GM21423 (cell line): ENCODE data around the gene NFATC2.

Experiments
- ATAC-seq: cut with Tn5 transposase; IDR thresholded peaks from one replicate; pipeline ENCODE4 v1.9.1; 2021; ENCODE audit warnings: mild to moderate bottlenecking, moderate library complexity; ENCODE audit not compliant: unreplicated experiment

Gene NFATC2

GRCh38 chr20:51522207-51522606, 20.3 kb downstream of the NFATC2 start:
- no peak for ATAC-seq

DNA sequence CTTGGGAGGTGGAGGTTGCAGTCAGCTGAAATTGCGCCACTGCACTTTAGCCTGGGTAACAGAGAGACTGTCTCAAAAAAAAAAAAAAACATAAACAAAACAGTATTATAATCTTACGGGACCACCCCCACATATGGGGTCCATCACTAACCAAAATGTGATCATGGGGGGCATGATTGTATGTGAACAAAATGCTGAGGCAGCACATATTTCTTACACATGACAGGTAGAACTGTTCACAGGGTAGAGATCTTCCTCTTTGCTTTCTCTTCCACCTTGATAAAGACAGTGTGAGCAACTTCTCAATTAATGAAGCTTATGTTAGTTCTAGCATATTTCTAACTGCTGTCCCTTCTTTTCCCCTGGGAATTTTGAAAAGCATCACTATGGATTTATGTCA, 24.7 kb downstream of the NFATC2 start:
- ATAC-seq, result no peak

DNA sequence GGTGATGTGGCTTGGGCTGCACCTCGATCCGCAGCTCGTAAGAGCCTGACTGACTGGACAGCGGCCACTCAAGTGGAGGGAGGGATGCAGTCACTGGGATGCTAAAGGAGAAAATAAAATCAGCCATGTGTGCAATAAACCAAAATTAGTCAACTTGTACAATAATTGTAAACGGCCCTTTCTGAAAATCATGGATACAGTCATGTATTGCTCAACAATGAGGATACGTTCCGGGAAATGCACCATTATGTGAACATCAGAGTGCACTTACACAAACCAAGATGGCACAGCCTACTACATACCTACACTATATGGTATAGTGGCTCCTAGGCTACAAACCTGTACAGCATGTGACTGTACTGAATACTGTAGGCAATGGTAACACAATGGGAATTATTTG, 25.7 kb downstream of the NFATC2 start:
- ATAC-seq, result no peak

GRCh38 chr20:51514836-51515235, 27.7 kb downstream of the NFATC2 start:
- no peak for ATAC-seq

DNA sequence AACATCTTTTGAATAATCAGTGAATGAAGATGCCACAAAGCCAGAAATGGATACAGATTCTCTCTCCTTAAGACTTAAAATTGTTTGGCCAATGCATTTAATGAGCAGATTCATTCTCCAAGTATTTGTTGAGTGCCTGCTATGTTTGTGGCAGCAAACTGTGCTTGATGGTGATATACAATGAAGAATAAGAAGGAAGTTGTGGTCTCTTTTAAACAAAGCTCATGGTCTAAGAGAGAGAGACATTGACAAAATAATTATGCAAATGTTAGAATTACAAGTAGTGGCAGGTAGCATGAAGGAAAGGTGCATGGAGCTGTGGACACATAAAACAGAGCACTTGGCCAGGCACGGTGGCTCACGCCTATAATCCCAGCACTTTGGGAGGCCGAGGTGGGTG, 28.3 kb downstream of the NFATC2 start:
- ATAC-seq, result no peak

DNA sequence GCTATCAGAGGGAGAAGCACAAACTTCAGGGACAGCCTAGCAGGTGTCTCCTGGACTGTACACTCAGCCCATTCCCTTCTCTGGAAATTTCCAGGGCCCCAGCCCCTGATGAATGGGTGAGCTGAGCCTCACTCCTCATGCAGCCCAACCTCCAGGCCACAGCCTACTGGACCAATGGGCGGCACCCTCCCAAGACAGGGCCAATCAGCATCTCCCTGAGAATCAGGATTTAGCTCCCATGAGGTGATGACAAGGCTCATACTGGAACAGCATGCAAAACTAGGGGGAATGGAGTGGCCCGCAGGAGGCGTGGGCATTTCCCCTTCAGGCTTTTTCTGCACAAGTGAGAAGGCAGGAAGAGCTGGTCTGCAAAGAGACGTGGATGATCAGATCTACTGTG, 29.0 kb downstream of the NFATC2 start:
- ATAC-seq, result no peak

GRCh38 chr20:51512645-51513044, 29.9 kb downstream of the NFATC2 start:
- no peak for ATAC-seq

- ATAC-seq, result no peak
Observed at GRCh38 chr20:51511861-51512619, 30.5 kb downstream of the NFATC2 start.

GRCh38 chr20:51510936-51511605, 31.4 kb downstream of the NFATC2 start:
- ATAC-seq, result no peak

DNA sequence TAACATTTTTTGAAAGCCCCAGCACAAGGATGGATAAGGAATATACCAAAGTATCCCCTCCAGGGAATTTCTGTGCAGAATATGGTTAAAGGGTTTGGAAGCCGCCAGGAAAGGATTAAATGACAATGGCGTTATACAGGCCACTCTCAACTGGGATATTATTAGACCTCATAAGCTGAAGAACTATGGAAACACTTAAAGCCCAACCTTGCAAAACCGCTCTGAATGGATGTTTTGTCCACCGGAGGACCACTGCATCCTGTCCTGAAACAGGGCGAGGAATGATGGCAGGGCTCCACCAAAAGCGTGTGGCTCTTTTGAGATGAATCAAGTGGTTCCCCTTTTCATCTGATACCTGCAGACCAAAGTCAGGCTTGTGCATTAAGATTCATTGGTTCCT, 32.4 kb downstream of the NFATC2 start:
- ATAC-seq, result no peak

DNA sequence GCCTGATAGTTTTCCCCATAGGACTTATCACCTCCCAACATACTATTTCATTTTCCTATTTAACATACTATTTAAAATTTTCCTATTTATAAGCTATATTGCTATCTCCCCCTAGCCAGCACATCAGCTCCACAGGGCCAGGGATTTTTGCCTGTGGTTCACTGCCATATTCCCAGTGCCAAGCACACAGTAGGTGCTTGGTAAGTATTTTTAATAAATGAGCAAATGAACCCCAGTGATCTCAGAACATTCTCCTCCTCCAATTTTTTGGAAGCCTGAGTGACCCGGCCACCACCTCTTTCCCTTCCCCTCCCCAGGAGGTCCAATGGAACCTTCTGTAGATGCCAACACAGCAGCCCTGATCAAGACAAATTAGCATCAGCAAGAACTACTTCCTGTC, 33.3 kb downstream of the NFATC2 start:
- no peak for ATAC-seq

GRCh38 chr20:51508780-51509179, 33.7 kb downstream of the NFATC2 start:
- no peak for ATAC-seq

- ATAC-seq, result no peak
Observed at GRCh38 chr20:51508158-51508557, 34.4 kb downstream of the NFATC2 start.

- no peak for ATAC-seq
Observed at GRCh38 chr20:51507216-51508036, 35.1 kb downstream of the NFATC2 start.

DNA sequence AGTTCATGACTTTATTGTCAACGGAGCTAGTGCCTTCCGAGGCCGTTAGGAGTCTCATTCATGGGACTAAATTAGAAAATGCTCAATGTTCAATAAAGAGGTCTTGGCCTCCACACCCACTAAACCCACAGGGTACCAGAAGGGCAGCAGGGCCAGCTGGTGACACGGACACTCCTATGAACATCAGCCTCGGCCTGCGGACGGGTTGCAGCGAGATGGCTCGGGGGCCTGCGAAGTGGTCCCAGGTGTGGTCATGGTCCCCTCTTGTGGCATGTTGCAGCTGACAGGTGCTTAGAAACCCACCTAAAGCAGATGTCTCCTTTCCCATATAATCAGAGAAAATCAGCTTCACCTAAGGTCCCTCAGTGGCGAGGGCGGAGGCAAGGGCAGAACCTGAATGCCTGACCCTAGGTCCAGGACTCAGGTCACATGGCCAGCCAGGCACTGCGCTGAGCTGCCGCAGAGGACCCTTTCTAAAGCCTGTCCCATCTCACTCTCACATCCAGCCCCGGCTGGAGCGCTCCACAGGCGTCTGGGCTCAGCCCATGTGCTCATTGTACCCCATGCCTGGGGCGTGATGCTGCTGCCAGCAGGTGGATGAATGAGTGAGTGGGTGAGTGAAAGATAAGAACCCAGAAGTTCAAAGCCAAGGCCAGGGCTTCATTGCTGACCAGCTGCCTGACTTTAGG, 35.8 kb downstream of the NFATC2 start:
- no peak for ATAC-seq

DNA sequence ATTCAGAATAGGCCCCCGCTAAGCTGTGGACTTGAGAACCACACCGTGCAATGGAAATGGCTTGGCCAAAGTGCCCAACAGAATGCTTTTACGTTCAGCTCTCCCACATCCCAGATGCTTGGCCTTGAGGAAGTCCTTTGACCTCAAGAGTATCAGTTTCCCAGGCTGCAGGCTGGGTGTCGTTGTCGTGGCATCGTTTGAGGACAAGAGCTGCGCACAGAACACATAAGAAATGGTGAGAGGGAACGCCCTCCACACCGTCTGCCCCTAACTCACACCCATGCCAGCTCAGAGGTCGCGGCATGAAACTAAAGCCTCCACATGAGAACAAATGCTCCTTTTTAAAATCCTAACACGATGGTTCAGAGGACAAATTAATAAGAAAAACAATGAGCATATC, 37.0 kb downstream of the NFATC2 start:
- ATAC-seq, result no peak

DNA sequence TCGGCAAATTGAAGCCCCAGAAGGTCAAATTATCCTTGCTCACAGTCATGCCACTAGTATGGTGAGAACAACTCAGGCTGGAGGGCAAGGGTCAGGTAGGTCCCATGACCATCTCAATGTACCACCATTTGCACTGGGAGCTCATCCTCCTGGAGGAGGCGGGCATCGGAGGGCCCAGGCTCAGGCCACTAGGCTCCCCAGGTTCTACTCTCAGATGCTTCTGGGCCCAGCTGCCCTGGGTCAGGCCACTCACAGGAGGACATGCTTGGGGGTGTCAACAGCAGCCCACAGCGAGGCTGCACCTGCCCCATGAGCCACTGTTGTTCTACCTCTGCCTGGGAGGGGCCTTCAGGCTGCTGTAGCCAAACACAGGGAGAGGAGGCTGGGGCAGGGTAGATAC, 39.1 kb downstream of the NFATC2 start:
- no peak for ATAC-seq

GRCh38 chr20:51500936-51501335, 41.6 kb downstream of the NFATC2 start:
- ATAC-seq, result no peak

- ATAC-seq, result peak; percentile 57
Observed at GRCh38 chr20:51500311-51500710, 42.2 kb downstream of the NFATC2 start.

DNA sequence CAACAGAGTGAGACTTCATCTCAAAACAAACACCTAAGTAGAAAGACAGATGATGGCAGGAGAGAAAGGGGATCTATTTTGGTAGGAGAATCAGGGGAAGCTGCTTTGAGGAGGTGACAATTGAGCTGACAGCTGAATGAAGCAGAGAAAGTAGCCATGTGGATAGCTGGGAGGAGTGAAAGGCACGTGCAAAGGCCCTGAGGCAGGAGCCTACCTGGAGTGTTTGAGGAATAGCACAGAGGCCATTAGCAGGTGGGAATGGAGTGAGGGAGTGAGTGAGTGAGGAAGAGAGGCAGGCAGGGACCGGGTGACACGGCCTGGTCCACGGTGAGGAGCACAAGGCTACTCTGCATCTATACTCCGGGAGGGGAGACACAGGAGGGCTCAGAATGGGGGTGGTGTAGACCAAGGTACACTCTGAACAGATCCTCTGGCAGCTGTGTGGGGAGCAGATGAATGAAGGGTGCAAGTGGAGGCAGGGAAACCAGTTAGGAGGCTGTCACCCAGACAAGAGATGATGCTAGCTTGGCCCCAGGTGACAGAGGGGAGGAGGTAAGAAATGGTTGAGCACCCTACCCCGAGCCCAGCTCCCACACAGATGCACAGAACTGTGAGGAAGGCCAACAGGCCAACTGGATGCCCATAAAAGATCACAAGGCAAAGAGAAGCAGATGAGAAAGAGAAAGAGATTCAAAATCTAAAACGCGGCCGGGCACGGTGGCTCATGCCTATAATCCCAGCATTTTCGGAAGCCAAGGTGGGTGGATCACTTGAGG, 43.6 kb downstream of the NFATC2 start:
- no peak for ATAC-seq
